Right lung (tissue), 10 donors: ENCODE results near the gene MYH3. TPM values are rescaled to one million over a fixed set of nuclear protein-coding genes. Genes with fewer than 3 reads are reported as not detected.
A peak's percentile ranks its signal among the peaks of the same experiment; 100 is the strongest.
"Not testable (repeated sequence)": the region's sequence is repeated elsewhere in the genome, so short reads cannot be mapped to it uniquely, and the experiment has no call there.

Experiments
- DNase-seq, 2 donors: peaks; one replicate each; pipeline ENCODE4 v3.0.0-alpha.2; 2013
- long read RNA-seq, 8 donors: transcript quantifications; one replicate each; lab custom pipeline, GENCODE V29; 2026
- polyA plus RNA-seq, 5 donors: library from polyadenylated mRNA; unstranded; fragments of 120-200 nt; gene quantifications; one replicate each; pipeline versions ENCODE4 v1.2.1 to v1.2.3, GENCODE V29; 2013; ENCODE audit warnings: inconsistent platforms in 1 of 5, low replicate concordance in 1 of 5; ENCODE audit not compliant: insufficient read length in 5 of 5, insufficient read depth in 1 of 5

The MYH3 gene
- polyA plus RNA-seq = 100 to 1,000 TPM in 1 of 5 donors, 10 to 100 TPM in 1, 1 to 10 TPM in 3; 2.1 to 500 (median 8.9) TPM
- long read RNA-seq, donor 1, partial matches to known transcripts = 0 of 4 reads
- long read RNA-seq, donor 1, other reads (novel, unspliced or antisense) = 0 of 4 reads
- long read RNA-seq, donor 2 = 0 reads
- long read RNA-seq, donor 3, partial matches to known transcripts = 0 of 3 reads
- long read RNA-seq, donor 3, other reads (novel, unspliced or antisense) = 0 of 3 reads
- long read RNA-seq, donor 4, partial matches to known transcripts = 0 of 3 reads
- long read RNA-seq, donor 4, other reads (novel, unspliced or antisense) = 0 of 3 reads
- long read RNA-seq, donor 5, full-length matches to known transcripts = 12 of 12 reads
- long read RNA-seq, donor 5, partial matches to known transcripts = 0 of 12 reads
- long read RNA-seq, donor 5, other reads (novel, unspliced or antisense) = 0 of 12 reads
- long read RNA-seq, donor 6, transcript MYH3-203 (3 exons, 480 nt) = major isoform, 16 of 16 reads
- long read RNA-seq, donor 6, partial matches to known transcripts = 0 of 16 reads
- long read RNA-seq, donor 6, other reads (novel, unspliced or antisense) = 0 of 16 reads
- long read RNA-seq, donor 7, full-length matches to known transcripts = 107 of 112 reads
- long read RNA-seq, donor 7, partial matches to known transcripts = 5 of 112 reads
- long read RNA-seq, donor 7, other reads (novel, unspliced or antisense) = 0 of 112 reads
- long read RNA-seq, donor 8, partial matches to known transcripts = 0 of 1 reads
- long read RNA-seq, donor 8, other reads (novel, unspliced or antisense) = 0 of 1 reads

- no peak for DNase-seq
Observed at GRCh38 chr17:10657148-10657547, at the start of gene MYH3. TSS of gene MYH3 (minus strand) at chr17:10657309. CDS start at chr17:10655064, 2,245 bp downstream.

- no peak for DNase-seq
Observed at GRCh38 chr17:10705727-10706126, 48.6 kb upstream of the MYH3 start.

- DNase-seq = no peak
Observed at GRCh38 chr17:10702574-10702973, 45.5 kb upstream of the MYH3 start.

- no peak for DNase-seq
Observed at GRCh38 chr17:10699856-10700255, 42.7 kb upstream of the MYH3 start.

GRCh38 chr17:10698096-10698818, 41.1 kb upstream of the MYH3 start:
- peak in 1 of 2 donors; percentile 9 for DNase-seq

- DNase-seq = peak; percentile 91 to 93
Observed at GRCh38 chr17:10697092-10698081, 40.3 kb upstream of the MYH3 start, which contains the start of the genes ADPRM and SCO1. TSS of gene ADPRM (plus strand) at chr17:10697594. CDS start at chr17:10704927, 7,333 bp downstream. TSS of gene SCO1 (minus strand) at chr17:10697533. CDS start at chr17:10697507, 26 bp downstream.

- not testable (repeated sequence) for DNase-seq
Observed at GRCh38 chr17:10695875-10696407, 38.8 kb upstream of the MYH3 start.

- no peak for DNase-seq
Observed at GRCh38 chr17:10687499-10687898, 30.4 kb upstream of the MYH3 start.

- no peak for DNase-seq
Observed at GRCh38 chr17:10683853-10684252, 26.7 kb upstream of the MYH3 start.

- no peak for DNase-seq
Observed at GRCh38 chr17:10681866-10682446, 24.8 kb upstream of the MYH3 start.

GRCh38 chr17:10674704-10675103, 17.6 kb upstream of the MYH3 start:
- no peak for DNase-seq

- no peak for DNase-seq
Observed at GRCh38 chr17:10673312-10673711, 16.2 kb upstream of the MYH3 start.

- DNase-seq = no peak
Observed at GRCh38 chr17:10668775-10669174, 11.7 kb upstream of the MYH3 start.

- DNase-seq = no peak
Observed at GRCh38 chr17:10666906-10667305, 9.8 kb upstream of the MYH3 start.

- no peak for DNase-seq
Observed at GRCh38 chr17:10664571-10664970, 7.5 kb upstream of the MYH3 start.

- DNase-seq = no peak
Observed at GRCh38 chr17:10663231-10663630, 6.1 kb upstream of the MYH3 start.

- DNase-seq = no peak
Observed at GRCh38 chr17:10661437-10661836, 4.3 kb upstream of the MYH3 start.

- DNase-seq = no peak
Observed at GRCh38 chr17:10657879-10658278, 770 bp upstream of the MYH3 start.

GRCh38 chr17:10653987-10654386, 3.1 kb downstream of the MYH3 start:
- DNase-seq = no peak
